SK-N-MC (cell line): Measurements from ENCODE around the gene NCOR1.

Experiments
- EZH2 ChIP-seq: fragments of 200-600 bp; sonication (generic); IDR thresholded peaks from one replicate; pipeline ENCODE4 v1.6.1; 2017; ENCODE audit warnings: antibody characterized with exemption
- FOXP2 ChIP-seq: optimal IDR thresholded peaks from 2 replicates; pipeline ENCODE3; 2011; ENCODE audit warnings: mild to moderate bottlenecking, moderate library complexity; ENCODE audit not compliant: insufficient read depth; ENCODE audit errors: extremely low read length, control extremely low read depth
- POLR2AphosphoS5 ChIP-seq: IDR thresholded peaks from 2 replicates; pipeline ENCODE4 v1.6.1; 2012; ENCODE audit warnings: mild to moderate bottlenecking, low read depth, low read length, borderline replicate concordance

- TF ChIP-seq POLR2AphosphoS5 (no peak), EZH2 (no peak), FOXP2 (no peak)
Measured at GRCh38 chr17:16247586-16247984, 32.3 kb upstream of the NCOR1 start.
